ENCODE measurements around the gene CEP128.

CEP128 gene

DNA sequence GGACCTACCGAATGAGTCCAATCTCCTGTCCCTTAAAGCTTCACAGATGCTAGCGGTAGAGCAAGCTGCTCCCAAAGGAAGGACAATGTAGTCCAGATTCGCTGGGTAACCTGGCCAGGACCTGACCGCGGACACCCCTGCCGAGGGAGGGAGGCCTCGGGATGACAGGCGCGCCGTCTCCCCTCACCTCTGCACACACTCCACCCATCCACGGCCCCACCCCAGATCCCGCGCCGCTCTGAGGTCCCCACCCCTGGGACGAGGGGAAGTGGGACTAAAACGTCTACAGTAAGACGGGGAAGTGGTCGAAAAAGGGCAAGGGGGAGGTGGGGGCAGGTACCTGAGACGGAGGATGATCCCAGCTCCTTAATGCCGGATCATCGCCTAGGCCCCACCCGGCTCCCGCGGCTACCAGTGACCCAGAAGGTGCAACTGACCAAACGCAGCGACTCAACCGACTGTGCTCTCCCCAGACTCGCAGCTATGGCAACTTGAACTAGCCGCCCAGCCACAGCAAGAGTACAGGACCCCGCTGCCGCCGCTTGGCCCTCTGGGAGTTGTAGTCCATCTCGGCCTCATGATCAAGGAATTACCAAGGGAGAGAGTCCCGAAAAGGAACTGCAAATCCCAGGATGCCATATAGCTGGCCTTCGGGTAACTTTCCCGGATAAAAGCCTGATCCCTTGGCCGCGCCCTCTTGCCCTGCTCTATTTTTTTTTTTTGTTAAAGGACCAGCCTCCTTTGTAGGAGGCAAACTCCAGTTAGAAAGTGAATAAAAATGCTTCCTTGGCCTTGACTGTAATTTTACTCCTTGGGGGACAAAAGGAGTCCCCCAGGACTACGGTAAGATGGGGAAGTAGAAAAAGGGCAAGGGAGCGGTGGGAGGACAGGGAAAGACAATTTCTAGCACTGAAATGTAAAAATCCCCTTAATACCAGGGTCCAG is at the start of gene CEP128:
Gene CEP128 (minus strand): TSS at position 498 of the 945 bp plus-strand sequence.
- peak; percentile 92 for DNase-seq (ENCODE audit: low spot score)

DNA sequence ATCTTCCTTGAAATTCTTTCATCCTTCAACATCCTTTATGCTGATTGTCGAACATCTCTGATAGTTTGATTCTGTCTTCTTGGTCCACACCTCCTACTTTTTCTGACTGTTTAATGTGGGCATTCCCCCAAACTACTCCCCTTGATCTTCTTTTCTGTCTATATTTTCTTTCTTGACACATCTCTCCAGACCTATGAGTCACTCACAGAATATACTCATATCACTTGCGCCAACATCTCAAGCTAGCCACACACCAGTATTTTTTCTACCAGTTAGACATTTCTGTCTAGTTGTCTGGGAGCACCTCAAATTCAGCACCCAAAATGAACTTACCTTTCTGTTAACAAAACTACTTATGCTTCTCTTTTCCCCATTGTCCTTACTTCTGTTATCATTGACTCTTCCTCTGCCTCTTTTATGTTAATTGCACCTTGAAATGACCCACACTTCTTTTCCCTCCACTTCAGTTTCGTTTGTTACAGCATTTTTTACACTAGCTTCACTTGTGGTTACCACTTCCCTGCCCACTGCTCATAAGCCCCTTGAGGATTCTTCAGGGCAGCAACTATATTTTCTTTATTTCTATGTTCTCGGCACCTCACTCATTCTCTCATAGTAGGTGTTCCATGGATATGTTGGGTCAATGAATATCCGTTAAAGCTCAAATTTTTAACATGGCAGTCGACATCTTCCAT is 47.3 kb upstream of the CEP128 start:
- no peak for DNase-seq (ENCODE audit: low spot score)

GRCh38 chr14:80988192-80988591 is 46.7 kb upstream of the CEP128 start:
- no peak for DNase-seq (ENCODE audit: low spot score)

- peak; percentile 78 for DNase-seq (ENCODE audit: low spot score)
Observed at GRCh38 chr14:80987235-80988032, 45.9 kb upstream of the CEP128 start.

- no peak for DNase-seq (ENCODE audit: low spot score)
Observed at GRCh38 chr14:80982711-80983110, 41.2 kb upstream of the CEP128 start.

- DNase-seq (ENCODE audit: low spot score) = no peak
Observed at GRCh38 chr14:80981673-80982072, 40.1 kb upstream of the CEP128 start.

DNA sequence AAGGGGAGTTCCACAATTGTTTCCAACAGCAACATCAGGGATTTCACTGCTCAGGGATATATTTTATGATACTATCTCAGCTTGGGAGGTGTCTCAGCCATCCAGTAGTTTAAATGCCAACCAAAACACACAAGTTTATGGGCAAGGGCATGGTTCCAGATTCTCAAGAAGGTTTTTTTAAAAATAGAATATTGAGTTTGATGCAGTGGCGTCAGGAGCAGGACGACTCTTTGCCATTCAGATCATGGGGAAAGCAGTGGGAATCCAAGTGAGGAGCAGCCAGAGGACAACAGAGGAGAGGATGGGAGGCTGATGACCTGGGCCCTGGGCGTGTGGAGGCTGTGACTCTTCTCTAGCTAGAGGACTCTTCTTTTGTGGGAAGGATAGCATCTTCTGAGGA is 39.6 kb upstream of the CEP128 start:
- no peak for DNase-seq (ENCODE audit: low spot score)

- no peak for DNase-seq (ENCODE audit: low spot score)
Observed at GRCh38 chr14:80979951-80980350, 38.4 kb upstream of the CEP128 start.

DNA sequence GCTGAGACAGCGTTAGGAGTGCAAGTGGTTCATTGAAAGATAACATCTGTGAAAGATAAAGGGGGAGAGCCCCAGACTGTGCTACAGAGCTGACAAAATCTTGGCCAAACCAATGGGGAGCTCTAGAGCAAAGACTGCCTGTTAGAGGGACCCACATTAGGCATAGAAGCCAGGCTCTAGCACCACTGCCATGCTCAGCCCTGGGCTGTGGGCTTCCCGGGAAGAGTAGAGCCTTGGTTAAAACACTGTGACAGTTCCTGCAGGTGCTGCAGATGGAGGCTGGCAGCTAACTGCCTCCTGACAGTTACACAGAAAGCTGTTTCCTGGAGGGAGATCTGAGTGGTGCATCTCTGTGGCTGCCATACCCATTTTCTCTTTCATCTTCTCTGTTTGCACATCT is 36.9 kb upstream of the CEP128 start:
- no peak for DNase-seq (ENCODE audit: low spot score)

- no peak for DNase-seq (ENCODE audit: low spot score)
Observed at GRCh38 chr14:80977221-80977620, 35.7 kb upstream of the CEP128 start.

GRCh38 chr14:80974679-80975078 is 33.1 kb upstream of the CEP128 start:
- DNase-seq (ENCODE audit: low spot score) = no peak

- peak; percentile 28 for DNase-seq (ENCODE audit: low spot score)
Observed at GRCh38 chr14:80973931-80974641, 32.5 kb upstream of the CEP128 start.

DNA sequence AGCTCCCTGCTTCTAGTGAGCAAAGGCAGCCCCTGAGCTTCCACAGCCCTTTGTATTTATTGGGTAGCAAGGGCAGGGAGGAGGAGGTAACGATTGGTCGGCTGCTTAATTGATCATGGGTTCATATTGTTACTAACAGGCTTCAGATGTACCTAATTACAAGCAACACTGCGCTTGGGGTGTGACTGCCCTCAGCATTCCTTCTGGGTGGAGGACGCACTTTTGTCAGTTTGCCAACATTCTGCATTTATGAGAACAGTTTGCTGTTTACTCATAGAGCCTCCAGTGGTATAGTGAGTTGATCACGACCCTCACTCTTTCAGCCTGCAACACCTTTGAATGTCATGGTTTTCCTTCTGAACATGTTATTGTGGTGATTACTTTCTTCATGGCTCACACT is 23.5 kb upstream of the CEP128 start:
- DNase-seq (ENCODE audit: low spot score) = no peak

- peak; percentile 68 for DNase-seq (ENCODE audit: low spot score)
Observed at GRCh38 chr14:80959496-80959895, 18.0 kb upstream of the CEP128 start.

- DNase-seq (ENCODE audit: low spot score) = no peak
Observed at GRCh38 chr14:80958939-80959338, 17.4 kb upstream of the CEP128 start.

GRCh38 chr14:80958226-80958625 is 16.7 kb upstream of the CEP128 start:
- no peak for DNase-seq (ENCODE audit: low spot score)

- DNase-seq (ENCODE audit: low spot score) = no peak
Observed at GRCh38 chr14:80957613-80958012, 16.1 kb upstream of the CEP128 start.

- no peak for DNase-seq (ENCODE audit: low spot score)
Observed at GRCh38 chr14:80956922-80957321, 15.4 kb upstream of the CEP128 start.

- DNase-seq (ENCODE audit: low spot score) = no peak
Observed at GRCh38 chr14:80956102-80956501, 14.6 kb upstream of the CEP128 start.

GRCh38 chr14:80955416-80955941 is 13.9 kb upstream of the CEP128 start, which contains the start of gene TSHR:
TSHR (plus strand) TSS chr14:80955621; CDS start chr14:80955681, 60 bp downstream.
- no peak for DNase-seq (ENCODE audit: low spot score)

- DNase-seq (ENCODE audit: low spot score) = peak; percentile 81
Observed at GRCh38 chr14:80954687-80955299, 13.3 kb upstream of the CEP128 start.
